GM19239 (cell line): ENCODE measurements around the gene PIGS.

Experiments
- DNase-seq: peaks from one replicate; pipeline ENCODE4 v3.0.0; 2011; ENCODE audit warnings: low spot score; ENCODE audit not compliant: insufficient read length
- FAIRE-seq: peaks from 2 replicates; lab custom pipeline; 2011; peaks lifted over from hg19 to GRCh38; lab: Jason Lieb, UNC

Gene PIGS

DNA sequence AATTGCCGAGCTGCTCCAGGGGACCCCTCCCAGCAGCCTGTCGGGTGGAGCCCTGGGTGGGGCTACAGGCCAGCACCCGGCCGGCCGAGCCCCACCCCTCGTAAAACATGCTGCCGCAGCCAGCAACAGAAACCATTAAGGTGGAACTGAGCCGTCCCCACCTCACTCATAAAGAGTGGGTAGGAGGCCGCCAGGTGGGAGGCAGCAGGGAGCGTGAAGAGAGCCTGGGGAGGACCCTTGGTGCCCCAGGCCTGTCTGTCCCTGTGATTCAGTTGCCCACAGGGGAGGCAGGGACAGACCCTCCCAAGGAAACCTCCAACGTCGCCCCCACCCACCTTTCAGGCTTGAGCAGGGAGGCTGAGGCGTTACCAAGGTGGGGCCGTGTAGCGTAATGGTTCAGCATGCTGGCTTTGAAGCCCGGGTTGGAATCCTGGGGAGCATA is 56.7 kb downstream of the PIGS start:
- no peak for DNase-seq
- FAIRE-seq: no peak

- FAIRE-seq (no peak), DNase-seq (no peak)
Measured at GRCh38 chr17:28513476-28513875, 57.8 kb downstream of the PIGS start.

DNA sequence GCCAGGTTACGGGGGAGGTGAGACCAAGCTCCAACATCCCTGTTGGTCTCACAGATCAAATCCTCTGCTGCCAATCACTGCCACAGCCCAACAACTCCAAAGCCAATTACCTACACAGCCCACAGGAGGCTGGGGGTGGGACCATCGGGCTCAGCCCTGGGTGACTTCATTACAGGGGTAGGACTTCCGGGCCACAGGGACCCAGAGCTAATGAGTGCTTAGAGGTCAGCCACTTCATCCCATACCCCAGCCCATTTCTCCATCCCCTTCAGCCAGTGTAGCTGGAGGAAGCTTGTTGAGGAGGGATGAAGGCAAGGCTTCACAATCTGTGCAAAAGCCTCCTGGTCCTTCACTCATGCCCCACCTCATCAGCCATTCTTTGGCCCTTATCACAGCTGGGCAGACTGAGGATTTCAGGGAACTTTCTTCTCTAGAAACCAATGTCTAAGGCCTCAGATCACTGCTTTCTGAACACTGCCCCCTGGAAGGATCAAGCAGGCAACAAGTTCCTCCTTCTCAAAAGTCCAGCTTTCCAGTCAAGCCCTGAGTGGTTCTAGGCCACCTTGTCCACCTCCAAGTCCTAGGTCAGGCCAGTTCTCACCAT is 59.4 kb downstream of the PIGS start:
- peak; percentile 39 for FAIRE-seq
- no peak for DNase-seq

DNA sequence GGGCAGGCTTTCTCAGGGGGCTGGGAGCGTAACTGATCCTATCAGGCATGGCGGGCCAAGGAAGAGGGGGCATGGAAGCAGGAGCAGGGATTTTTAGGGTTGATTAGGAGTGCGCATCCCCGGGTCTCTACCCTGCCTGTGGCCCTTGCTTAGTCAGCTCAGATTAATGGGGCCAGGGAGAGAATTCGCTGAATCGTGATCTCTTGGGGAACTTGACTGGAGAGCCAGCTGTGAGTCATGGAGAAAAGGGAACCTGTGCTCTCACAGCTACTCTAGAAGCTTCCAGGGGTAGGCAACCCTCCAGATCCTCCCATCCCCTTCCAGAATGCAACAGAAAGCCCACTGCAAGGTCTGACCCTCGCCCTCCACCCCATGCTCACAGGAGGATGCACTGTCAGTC is 61.5 kb downstream of the PIGS start:
- DNase-seq (no peak), FAIRE-seq (no peak)

DNA sequence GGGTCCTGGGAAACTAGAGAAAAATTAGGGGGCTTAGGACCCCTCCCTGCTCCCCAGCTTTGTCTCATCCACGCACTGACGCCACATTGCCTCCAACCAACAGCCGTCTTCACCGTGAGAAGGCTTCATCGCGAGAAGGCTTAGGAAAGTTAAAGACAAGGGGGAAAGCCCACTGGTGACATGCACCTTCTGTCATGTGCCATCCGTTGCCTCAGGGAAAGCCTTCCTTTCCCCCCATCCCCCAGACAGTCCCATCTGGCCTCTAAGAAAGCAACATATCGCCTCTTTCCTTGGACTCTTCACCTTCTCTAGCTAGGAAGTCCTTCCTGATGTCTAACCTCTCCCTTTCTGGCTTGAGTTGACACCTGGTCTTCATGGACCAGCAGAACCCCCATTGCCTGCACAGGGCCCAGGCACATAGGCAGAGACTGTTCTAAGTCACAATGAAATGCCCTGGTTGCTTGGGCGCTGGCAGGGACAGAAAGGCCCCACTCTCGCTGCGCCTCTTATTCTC is 63.1 kb downstream of the PIGS start:
- DNase-seq (no peak), FAIRE-seq (no peak)

- FAIRE-seq (no peak), DNase-seq (no peak)
Measured at GRCh38 chr17:28507567-28508203, 63.6 kb downstream of the PIGS start.

DNA sequence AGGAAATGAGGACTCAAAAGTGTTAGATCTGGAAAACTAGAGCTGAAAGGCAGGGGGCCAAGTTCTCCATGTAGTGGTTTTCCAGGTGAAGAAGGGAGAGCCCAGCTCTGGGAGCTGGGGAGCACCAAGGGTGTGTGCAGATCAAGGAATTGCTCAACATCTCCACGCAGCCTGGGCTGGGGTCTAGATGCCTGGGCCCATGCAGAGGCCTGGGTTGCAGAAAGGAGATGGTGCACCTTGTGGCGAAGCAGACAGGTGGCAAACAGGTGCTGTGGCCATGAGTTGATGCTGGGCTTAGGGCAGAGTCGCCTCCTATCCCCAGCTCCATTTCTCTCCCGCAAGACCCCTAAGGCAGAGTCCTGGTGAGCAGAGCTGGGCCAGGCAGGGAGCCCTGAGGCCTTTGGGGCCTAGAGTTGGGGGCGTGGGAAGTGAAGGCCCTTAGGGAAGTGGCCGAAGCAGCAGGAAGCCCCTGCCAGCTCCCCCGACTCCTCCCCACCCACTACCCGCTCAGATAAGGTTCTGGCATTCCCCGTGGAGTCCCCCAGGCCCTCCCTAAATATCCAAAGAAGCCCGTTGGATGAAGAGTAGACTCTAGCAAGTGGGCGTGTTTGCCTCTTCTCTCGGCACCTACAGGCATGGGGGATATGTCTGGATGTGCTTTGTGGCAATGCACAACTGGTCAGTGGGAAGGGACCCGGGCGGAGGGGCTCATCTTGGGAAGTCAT is 64.4 kb downstream of the PIGS start:
- DNase-seq: no peak
- no peak for FAIRE-seq

- FAIRE-seq (no peak), DNase-seq (no peak)
Measured at GRCh38 chr17:28505986-28506665, 65.2 kb downstream of the PIGS start, which contains the start of gene FOXN1. FOXN1 (plus strand) TSS chr17:28506348; CDS start chr17:28523970, 17,622 bp downstream.

GRCh38 chr17:28503420-28503819 is 67.9 kb downstream of the PIGS start:
- DNase-seq (no peak), FAIRE-seq (no peak)
